Measurements from ENCODE around the gene CSNK1G1. TPM values are rescaled to one million over a fixed set of nuclear protein-coding genes. Genes with fewer than 3 reads are reported as not detected.

Gene CSNK1G1
- total and polyA plus RNA-seq, 2 of the 8 experiments (the other 6 are each of a cell fraction or from before 2014, with no cell fraction given), result 6.0 to 12.9 TPM

DNA sequence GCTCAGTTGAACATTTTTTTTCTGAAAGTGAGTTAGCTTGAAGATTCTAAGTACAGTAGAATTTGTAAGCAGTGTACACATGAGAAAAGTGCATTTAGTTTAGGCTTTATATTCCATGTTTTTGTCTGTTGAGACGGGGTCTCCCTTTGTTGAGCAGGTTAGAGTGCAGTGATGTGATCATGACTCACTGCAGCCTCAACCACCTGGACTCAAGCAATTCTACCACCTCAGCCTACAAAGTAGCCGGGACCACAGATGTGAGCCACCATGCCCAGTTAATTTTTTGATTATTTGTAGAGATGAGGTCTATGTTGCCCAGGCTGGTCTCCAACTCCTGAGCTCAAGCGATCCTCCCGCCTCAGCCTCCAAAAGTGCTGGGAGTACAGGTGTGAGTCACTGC, 5.3 kb upstream of the CSNK1G1 start:
- Histone ChIP-seq H3K14ac (ENCODE audit: insufficient read length) (no peak overlapping the region), H3K4me1 (replicated peaks in 1 of 4; ENCODE audit: control insufficient read depth in 3 of 4, insufficient read depth in 4 of 4, low read length in 3 of 4) (no peaks in the 10 kb centered on the region; a peak in 1 of 7 replicates), H2BK120ac (replicated peaks; ENCODE audit: low read depth, low read length) (no peak overlapping the region), H3K9ac (replicated peaks in 1 of 4; ENCODE audit: extremely low read depth in 1 of 4, low read depth in 3 of 4, low read length in 3 of 4) (no peak overlapping the region), H3K18ac (ENCODE audit: extremely low read depth, low read length) (no peak overlapping the region), H3K36me3 (ENCODE audit: control insufficient read depth in 2 of 4, insufficient read depth in 4 of 4, low read length in 3 of 4) (peaks cover 0 to 20% (median 0%) of the 10 kb centered on the region in 4 experiments; a peak in 3 of 8 replicates), H2BK15ac (ENCODE audit: low read length) (no peak overlapping the region), H3K23ac (ENCODE audit: insufficient read length) (no peak overlapping the region), H3K9me3 (ENCODE audit: insufficient read depth in 2 of 2, low read depth in 1 of 2, low read length in 1 of 2) (no peaks in the 10 kb centered on the region), H3K4me3 (ENCODE audit: extremely low read depth in 1 of 4, insufficient read depth in 2 of 4, low read depth in 3 of 4, low read length in 4 of 4) (no peak overlapping the region), H2BK20ac (ENCODE audit: low read length) (no peak overlapping the region), H3K27ac (ENCODE audit: low read depth, low read length) (no peak overlapping the region), H2BK12ac (ENCODE audit: low read depth, low read length) (no peak overlapping the region), H3K4ac (replicated peaks; ENCODE audit: insufficient read length, low read depth, low read length) (no peak overlapping the region), H3K4me2 (ENCODE audit: insufficient read depth in 1 of 2, low read depth in 2 of 2, low read length in 2 of 2) (no peak overlapping the region), H3K56ac (replicated peaks; ENCODE audit: insufficient read length, low read depth, low read length) (no peak overlapping the region), H2AFZ (ENCODE audit: low read length) (no peak overlapping the region), H4K20me1 (replicated peaks in 1 of 2; ENCODE audit: control insufficient read depth in 1 of 2, insufficient read depth in 2 of 2, low read length in 2 of 2) (no peaks in the 10 kb centered on the region), H3K23me2 (ENCODE audit: low read depth, low read length) (peaks cover 1% of the 10 kb centered on the region; the same call in 1 of the 2 replicates), H3K79me2 (ENCODE audit: control insufficient read depth in 1 of 2, insufficient read depth in 2 of 2, low read length in 2 of 2) (no peaks in the 10 kb centered on the region), H3K79me1 (ENCODE audit: low read depth, low read length) (no peaks in the 10 kb centered on the region), H4K91ac (replicated peaks; ENCODE audit: insufficient read length, low read length) (no peak overlapping the region), H3K27me3 (replicated peaks in 1 of 4; ENCODE audit: control insufficient read depth in 3 of 4, extremely low read depth in 1 of 4, insufficient read depth in 3 of 4, low read length in 3 of 4) (no peaks in the 10 kb centered on the region), H2AK5ac (ENCODE audit: low read depth, low read length) (no peak overlapping the region), H2BK5ac (ENCODE audit: low read depth, low read length) (no peak overlapping the region), H4K8ac (ENCODE audit: extremely low read depth, insufficient read depth, low read length) (no peak overlapping the region), H4K5ac (ENCODE audit: insufficient read length, low read depth, low read length) (no peak overlapping the region)
- FAIRE-seq, result no peak
- ChIA-PET CTCF (ENCODE audit: partially characterized antibody) (no interaction called here), POLR2A (ENCODE audit: partially characterized antibody) (interaction anchor here (1.4 to 2.2 kb wide), 3 partner anchors 13 to 20 kb away, joined by 3 to 6 read pairs (median 5); partner anchors contain the start of gene PCLAF)
- 98% methylated on average over 4 of the region's 4 CpGs; no CpG with 5 or more reads in 1 of the 2 experiments for WGBS, 2 experiments (ENCODE audit: extremely low coverage in 1 of 2, insufficient coverage in 1 of 2, insufficient read length in 1 of 2, insufficient replicate concordance in 2 of 2, low coverage in 1 of 2, low lambda C conversion rate in 2 of 2, missing lambda C conversion rate in 1 of 2)
- no peak for DNase-seq (ENCODE audit: low read depth in 1 of 2, low spot score in 2 of 2)
- no peak for TF ChIP-seq JUN (IDR thresholded peaks at IDR 0.05; ENCODE audit: low read depth, low read length)
- TF ChIP-seq TBP (IDR thresholded peaks at IDR 0.05; ENCODE audit: low read depth, low read length), result no peak
- TF ChIP-seq ASH2L (IDR thresholded peaks at IDR 0.05; ENCODE audit: low read length), result no peak
- no peak for TF ChIP-seq EP300 (IDR thresholded peaks at IDR 0.05; ENCODE audit: borderline replicate concordance in 1 of 2, low read depth in 2 of 2, low read length in 2 of 2)
- TF ChIP-seq SRF (IDR thresholded peaks at IDR 0.05; ENCODE audit: low read depth, low read length), result no peak
- TF ChIP-seq CBX8 (IDR thresholded peaks at IDR 0.05; ENCODE audit: borderline replicate concordance, low read depth, low read length), result no peak
- TF ChIP-seq POLR2A (IDR thresholded peaks at IDR 0.05; ENCODE audit: control extremely low read depth in 1 of 2, low read depth in 2 of 2, low read length in 2 of 2), result no peak
- TF ChIP-seq KDM5A (IDR thresholded peaks at IDR 0.05; ENCODE audit: low read length), result no peak
- TF ChIP-seq FOSL1 (IDR thresholded peaks at IDR 0.05; ENCODE audit: insufficient read depth, low read depth, low read length), result no peak
- TF ChIP-seq RNF2 (IDR thresholded peaks at IDR 0.05; ENCODE audit: borderline replicate concordance, low read depth, low read length, missing control alignments, poor library complexity, severe bottlenecking), result no peak
- TF ChIP-seq TCF12 (IDR thresholded peaks at IDR 0.05; ENCODE audit: low read depth, low read length), result no peak
- no peak for TF ChIP-seq BCL11A (IDR thresholded peaks at IDR 0.05; ENCODE audit: low read depth in 2 of 2, low read length in 2 of 2)
- TF ChIP-seq HDAC6 (IDR thresholded peaks at IDR 0.05; ENCODE audit: low read depth, low read length), result no peak
- TF ChIP-seq ZNF274 (IDR thresholded peaks at IDR 0.05; ENCODE audit: borderline replicate concordance, extremely low read depth, low read length), result no peak
